GM12891 (cell line): ENCODE measurements around the gene ABCA13.

Experiments
- POLR2A ChIP-seq: IDR thresholded peaks from 2 replicates; pipeline ENCODE4 v1.6.1; 2011; ENCODE audit warnings: low read depth, low read length, control low read depth
- POLR2AphosphoS5 ChIP-seq: IDR thresholded peaks from 2 replicates; pipeline ENCODE4 v1.6.1; 2011; ENCODE audit warnings: low read depth, low read length, control low read depth
- SPI1 ChIP-seq: IDR thresholded peaks from 2 replicates; pipeline ENCODE4 v1.6.1; 2011; ENCODE audit warnings: low read depth, low read length, control low read depth
- TAF1 ChIP-seq: IDR thresholded peaks from 2 replicates; pipeline ENCODE4 v1.6.1; 2011; ENCODE audit warnings: low read depth, low read length, control low read depth

- TF ChIP-seq POLR2A (no peak), TAF1 (no peak), SPI1 (no peak), POLR2AphosphoS5 (no peak)
These were observed 424.5 kb downstream of the ABCA13 start for GRCh38 chr7:48595756-48596155.
